DMS53 treated with DMSO at 0.1 percent for 48 hours (cell line): ENCODE data around the gene UCHL1.
A peak's percentile ranks its signal among the peaks of the same experiment; 100 is the strongest.
"Not testable (repeated sequence)": the region's sequence is repeated elsewhere in the genome, so short reads cannot be mapped to it uniquely, and the experiment has no call there.

Source experiments
- DNase-seq: peaks from one replicate; lab custom pipeline; 2025; ENCODE audit not compliant: unreplicated experiment; lab: John Stamatoyannopoulos, UW

Gene UCHL1

GRCh38 chr4:41287852-41288251, 31.1 kb downstream of the UCHL1 start:
- no peak for DNase-seq

- DNase-seq = no peak
Observed at GRCh38 chr4:41288254-41288653, 31.5 kb downstream of the UCHL1 start.

GRCh38 chr4:41290479-41290878, 33.8 kb downstream of the UCHL1 start:
- no peak for DNase-seq

GRCh38 chr4:41294445-41295062, 37.8 kb downstream of the UCHL1 start:
- DNase-seq = no peak

DNA sequence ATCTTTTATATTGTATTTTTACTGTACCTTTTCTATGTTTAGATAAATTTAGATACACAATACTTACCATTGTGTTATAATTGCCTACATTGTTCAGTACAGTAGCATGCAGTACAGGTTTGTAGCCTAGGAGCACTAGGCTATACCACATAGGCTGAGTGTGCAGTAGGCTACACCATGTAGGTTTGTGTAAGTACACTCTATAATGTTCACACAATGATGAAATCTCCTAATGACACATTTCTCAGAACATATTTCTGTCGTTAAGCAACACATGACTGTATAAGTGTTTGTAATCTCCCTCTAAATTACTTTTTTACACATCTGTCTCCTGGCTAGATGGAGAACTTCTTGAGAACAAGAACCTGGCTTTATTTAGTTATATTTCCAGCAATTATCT, 40.3 kb downstream of the UCHL1 start:
- DNase-seq = no peak

DNA sequence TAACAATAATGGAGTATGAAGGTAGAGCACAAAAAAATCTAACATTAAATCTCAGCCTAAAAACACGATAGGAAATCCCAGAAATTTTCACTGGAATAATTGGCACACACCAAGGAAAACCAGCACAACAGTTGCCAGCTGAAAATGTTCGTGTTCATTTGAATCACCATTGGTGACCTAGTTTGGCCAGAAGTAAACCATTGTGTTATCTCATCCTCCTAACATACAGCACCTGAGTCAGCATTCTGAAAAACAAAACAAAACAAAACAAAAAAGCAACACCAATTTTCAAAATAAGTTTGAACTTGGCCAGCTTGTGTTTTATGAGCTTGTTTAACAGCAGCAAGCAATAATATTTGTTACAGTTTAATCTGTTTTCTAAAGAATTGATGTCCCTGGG, 41.1 kb downstream of the UCHL1 start:
- no peak for DNase-seq

- no peak for DNase-seq
Observed at GRCh38 chr4:41299486-41299885, 42.8 kb downstream of the UCHL1 start.

DNA sequence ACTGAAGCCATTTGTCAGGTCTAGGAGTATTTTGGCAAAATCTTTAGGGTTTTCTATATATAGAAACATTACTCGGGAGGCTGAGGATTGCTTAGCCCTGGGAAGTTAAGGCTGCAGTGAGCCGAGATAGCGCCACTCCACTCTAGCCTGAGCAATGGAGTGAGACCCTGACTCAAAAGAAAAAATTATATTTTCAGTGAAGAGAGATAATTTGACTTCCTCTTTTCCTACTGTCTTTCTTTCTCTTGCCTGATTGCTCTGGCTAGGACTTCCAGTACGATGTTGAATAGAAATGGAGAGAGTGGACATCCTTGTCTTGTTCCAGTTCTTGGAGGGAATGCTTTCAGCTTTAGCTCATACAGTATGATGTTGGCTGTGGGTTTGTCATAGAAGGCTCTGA, 44.4 kb downstream of the UCHL1 start:
- no peak for DNase-seq

DNA sequence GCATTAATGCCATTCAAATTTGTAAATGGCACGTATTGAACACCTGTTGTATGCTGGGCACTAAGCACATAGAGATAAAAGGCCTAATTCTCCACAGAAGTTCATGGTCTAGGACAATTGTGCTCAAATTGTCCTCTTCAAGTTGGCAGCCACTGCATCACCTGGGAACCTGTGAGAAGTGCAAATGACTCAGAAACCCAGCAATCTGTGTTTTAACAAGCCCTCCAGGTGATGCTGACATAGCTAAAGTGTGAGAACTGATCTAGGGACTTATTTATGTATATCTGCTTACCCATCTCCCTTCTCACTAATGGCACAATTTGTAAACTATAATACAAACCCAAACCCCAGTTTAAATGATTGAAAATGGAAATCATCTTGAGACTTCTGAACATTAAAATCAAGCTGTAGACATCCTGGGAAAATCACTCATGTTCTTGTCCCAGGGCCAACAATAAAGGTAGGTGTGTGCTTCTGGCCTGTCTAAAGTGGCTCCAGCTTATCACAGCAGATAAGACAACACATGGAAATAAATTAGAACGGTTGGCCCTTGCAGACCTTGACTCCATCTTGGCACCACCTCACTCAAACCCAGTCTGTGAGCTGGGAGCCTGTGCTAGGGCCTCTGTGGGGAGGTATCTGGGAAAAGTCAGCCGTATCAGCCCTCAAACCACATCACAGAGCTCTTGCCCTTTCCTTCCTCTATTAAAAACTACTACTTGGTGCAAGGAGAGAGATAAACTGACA, 46.8 kb downstream of the UCHL1 start:
- no peak for DNase-seq

GRCh38 chr4:41304221-41304620, 47.5 kb downstream of the UCHL1 start:
- peak; percentile 30 for DNase-seq

- no peak for DNase-seq
Observed at GRCh38 chr4:41305476-41305875, 48.7 kb downstream of the UCHL1 start.

DNA sequence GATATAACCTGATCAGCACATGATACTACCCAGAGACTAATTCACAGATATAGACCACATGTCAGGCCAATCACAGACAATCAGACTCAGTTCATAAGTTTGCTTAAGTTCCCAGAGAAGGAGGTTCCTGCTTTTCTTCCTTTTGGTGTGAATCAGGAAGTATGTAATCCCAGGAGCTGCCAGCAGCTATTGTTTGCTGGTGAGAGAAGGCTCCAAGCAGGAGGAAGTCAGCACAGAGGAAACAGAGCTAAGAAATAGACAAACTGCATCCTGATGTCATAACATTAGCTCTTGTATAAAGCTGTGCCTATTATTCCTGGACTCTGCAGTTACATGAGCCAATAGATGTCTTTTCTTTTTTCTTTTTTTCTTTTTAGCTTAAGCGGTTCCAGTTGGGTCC, 50.9 kb downstream of the UCHL1 start:
- DNase-seq = peak; percentile 44

- DNase-seq = no peak
Observed at GRCh38 chr4:41308398-41308797, 51.7 kb downstream of the UCHL1 start.

GRCh38 chr4:41315426-41315825, 58.7 kb downstream of the UCHL1 start:
- DNase-seq = not testable (repeated sequence)

GRCh38 chr4:41315862-41316261, 59.1 kb downstream of the UCHL1 start:
- no peak for DNase-seq
